Activated CD8-positive, alpha-beta memory T cell treated with anti-CD3 and anti-CD28 coated beads for 24 hours (primary cell): ENCODE results near the gene LMNA.
"Not testable (repeated sequence)": the region's sequence is repeated elsewhere in the genome, so short reads cannot be mapped to it uniquely, and the experiment has no call there.

Source experiments
- DNase-seq: peaks from one replicate; pipeline ENCODE4 v3.0.0-alpha.2; 2020

Gene LMNA

DNA sequence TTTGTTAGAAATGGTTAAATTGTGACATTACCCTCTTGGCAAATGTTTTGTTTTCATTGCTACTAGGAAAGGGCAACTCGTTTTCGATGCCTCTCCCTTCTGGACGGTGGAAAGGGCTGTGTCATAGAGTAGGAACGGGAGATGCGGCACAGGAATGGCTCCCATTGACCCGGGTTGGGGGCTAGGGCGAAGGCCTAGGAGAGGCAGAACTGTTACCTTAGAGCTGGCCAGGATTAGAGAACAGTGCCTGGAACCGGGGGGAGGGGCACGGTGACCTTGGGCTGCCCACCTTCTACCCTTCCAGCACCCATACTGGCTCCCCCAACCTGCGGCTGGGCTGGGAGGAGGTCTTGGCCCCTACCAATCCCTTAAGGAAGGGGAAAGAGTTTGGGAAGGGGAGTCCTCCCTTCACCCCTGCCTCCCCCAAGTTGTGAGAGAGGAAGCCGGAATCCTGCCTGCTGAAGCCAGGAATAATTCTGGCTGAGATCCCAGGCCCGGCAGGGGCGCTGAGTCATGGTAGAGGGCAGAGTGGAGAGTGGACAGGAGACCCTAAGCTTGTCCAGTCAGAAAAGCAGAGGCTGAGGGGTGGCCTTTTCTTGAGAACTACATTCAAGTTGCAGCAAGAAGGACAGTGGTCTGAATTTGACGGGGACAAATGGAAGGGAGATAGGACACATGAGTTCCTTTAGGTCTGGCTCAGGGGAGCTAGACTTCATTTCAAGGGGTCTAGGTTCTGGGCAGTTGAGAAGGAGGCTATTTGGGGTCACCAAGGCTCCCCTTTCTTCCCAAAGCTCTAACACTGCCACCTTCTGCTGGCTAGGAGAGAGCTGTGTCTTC, 8.2 kb downstream of the LMNA start:
- no peak for DNase-seq

DNA sequence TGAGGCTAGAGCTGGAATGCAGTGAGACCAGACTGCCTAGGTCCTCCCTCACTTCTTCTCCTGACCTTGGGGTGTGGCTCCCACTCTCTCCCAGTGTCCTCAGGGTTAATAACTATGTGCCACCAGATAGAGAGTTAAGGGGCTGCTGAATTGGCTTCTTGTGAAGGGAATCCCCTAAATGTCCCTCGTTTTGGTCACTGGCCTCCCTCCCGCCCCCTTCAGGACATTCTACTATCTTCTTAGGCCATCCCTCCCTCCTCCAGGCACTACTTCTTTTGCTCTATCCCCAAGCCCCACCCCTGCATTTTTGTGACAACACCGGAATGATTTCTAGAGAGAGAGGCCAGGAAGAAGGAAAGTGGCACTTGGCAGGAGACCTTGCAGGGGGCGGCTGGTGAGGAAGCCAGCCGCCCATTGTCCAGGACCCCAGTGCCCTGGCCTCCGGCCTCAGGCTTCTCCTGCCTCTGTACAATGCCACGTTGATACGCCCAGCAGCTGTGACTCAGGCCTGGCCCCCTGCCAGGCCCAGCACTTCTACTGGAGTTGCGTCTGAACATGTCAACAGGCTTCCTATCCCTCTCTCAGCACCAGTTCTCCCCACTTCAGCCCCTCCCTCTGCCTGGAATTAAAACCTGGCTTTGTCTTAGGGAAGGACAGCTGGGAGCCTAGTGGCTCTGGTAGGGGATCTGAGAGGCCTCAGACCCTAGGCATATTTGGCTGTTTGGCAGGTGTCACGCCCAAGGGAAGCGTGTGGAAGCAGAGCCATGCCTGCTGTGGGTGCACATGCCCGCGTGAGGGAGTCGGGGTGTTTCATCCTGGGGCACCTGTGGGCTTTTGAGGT, 9.1 kb downstream of the LMNA start:
- DNase-seq = peak; percentile 85

DNA sequence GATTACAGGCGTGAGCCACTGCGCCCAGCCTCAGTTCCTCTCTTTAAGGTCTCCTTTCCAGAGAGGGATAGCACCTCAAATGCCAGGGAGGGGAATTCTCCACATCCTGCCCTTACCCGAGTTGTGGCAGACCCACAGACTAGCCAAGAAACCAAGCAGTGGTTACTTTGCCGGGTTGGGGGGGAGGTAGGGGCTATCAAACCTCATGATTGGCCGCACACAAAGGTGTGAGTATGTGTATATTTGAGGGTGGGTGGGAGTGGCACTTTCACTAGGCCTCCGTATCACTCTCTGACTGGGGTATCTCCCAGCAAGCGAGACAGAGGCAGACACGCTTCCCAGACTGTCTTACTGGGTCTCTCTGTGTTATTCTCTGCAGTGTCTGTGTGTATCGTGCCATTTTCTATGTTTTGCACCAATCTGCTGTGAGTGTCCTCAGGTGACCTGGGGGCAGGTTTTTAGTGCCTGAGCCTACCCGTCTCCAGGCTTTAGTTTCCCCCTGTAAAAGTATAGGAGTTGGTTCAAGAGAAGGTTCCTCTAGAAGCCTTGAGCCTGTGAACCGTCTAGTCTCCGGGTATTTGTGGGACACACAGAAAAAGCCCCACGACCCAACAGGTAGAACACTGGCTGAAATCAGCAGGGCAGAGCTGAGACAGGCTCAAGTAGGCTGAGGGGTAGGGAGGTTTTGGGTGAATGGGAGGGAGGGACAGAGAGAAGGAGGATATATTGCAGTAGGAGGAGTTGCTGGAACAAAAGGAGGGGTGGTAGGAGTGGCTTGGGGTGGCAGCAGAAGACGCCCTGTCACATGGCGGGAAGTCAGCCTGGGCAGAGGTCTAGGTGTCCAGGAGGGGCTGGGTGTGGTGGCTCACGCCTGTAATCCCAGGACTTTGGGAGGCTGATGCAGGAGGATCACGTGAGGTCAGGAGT, 10.3 kb downstream of the LMNA start:
- DNase-seq = no peak

DNA sequence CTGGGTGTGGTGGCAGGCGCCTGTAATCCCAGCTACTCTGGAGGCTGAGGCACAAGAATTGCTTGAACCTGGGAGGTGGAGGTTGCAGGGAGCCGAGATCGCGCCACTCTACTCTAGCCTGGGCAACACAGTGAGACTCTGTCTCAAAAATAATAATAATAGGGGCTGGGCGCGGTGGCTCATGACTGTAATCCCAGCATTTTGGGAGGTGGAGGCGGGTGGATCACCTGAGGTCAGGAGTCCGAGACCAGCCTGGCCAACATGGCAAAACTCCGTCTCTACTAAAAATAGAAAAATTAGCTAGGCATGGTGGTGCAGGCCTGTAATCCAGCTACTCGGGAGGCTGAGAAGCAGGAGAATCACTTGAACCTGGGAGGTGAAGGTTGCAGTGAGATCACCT, 11.0 kb downstream of the LMNA start:
- not testable (repeated sequence) for DNase-seq

DNA sequence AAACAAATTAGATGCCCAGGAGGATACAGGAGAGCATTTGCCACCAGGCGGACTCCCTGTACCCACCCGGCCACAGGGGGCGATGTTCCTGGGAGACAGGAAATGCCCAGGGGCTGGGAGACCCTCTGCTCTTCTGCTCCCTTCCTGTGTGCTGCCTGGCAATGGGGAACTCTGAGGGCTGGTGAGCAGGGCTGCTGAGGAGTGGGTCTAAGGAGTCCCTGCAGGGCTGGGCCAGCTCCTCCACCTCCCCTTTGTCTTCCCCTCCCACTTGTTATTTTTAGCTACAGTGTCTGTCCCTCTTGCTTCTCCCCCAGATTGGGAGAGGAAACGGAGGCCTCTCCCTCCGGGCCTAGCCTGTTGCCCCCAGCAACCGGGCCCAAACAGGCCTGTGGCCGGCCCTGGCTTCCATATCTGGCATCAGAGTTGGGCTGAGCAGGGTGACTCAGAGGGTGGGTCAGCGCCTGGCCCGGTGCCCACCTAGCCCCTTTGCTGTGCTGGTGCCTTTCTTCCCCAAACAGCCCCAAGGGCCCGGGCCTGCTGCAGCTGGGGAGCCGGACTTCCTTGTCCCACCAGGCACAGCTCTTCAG, 11.6 kb downstream of the LMNA start:
- peak; percentile 80 for DNase-seq

DNA sequence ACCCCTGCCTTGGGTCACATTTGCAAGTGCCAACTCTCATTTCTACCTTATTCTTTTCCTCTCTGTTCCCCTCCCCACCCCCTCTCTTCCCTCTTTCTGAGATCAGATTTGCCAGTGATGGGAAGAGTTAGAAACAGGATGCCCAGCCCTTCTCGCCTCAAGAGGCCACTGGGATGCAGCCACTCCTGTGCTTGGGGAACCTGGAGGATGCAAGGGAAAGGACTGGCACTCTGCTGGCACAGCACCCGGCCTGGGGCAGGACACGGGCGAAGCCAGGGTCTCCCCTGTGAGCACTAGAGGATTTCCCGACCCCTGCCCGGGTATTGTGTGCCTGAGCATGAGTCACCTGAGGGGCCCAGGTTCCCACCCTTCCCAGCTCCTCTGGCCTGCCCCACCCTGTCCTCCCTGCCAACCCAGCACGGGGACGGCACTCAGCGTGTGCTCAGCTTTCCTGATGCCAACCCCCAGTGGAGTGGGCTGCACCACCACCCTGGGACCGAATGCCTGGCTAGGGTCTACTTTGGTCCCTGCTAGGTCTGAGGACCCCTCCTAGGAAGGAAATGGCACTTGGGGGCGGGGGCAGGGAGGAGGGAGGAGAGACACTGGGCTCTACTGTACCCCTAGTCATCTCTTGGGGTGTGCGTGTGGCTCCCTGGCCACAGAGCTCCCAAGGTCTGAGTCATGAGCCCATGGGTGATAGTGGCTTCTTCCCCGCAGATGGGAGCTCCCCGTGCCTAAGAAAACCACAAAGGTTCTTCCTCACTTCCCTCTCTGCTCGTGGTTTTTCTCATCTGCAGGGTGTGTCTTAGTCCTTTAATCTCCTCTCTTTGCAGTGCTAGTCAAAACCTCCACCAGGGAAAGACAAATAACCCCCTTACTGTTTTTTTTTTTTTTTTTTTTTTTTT, 12.4 kb downstream of the LMNA start:
- peak; percentile 89 for DNase-seq

DNA sequence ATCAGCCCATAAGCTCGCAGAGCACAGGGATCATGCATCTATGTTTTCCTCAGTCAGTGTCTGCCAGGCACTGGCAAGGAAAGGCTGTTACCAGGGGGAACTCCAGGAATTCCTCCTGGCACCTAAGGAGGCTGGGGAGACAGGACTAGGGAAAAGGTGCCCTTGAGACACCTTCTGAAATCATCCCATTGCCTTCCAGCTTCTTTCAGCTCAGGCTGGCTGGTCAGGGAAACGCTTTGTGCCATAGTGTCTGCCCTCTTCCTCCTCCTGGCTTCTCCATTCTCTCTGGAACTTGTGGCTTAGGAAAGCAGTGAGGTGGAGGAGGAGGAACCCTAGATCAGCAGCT, 13.8 kb downstream of the LMNA start:
- DNase-seq = no peak

DNA sequence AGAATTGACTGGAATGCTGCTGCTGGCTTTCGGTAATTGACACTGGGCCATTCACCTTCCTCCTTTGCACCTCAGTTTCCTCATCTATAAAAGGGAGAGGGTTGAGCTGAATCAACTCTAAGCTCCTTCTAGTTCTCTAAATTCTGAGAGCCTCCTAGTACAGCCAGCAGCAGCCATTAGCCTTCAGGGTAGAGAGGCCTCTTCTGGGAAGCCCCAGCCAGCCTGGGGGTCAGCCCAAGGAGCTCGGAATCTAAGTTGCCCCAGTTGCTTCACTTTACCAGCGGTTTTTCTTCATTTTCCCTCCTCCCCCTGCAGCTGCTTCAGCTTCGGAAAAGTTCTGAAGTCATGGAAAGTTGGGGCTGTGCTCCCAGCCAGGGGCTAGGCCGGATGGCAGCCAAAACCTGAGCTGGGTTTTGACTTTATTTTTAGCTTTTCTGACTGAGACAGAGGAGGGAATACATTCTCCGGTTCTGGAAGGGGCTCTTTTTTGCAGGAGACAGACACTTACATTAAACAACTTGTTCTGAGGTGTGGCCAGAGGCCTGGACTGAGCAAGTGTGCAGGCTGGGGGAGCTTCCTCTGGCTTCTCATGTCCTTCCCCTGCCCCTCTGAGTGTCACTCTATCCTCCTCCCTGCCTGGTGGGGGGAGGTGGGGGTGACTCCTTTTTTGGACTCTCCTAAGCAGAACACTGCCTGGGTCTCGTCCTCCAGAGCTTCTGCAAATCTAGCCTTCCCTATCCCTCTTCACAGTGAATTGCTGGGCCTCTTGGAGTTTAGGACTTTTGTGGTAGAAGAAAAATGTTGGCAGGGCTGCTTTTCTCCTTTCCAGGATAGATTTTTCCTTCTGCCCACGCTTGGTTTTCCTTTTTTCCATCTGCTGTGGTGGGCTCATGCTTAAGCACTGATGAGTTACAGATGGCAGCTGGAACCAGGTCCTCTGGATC, 14.4 kb downstream of the LMNA start:
- no peak for DNase-seq

DNA sequence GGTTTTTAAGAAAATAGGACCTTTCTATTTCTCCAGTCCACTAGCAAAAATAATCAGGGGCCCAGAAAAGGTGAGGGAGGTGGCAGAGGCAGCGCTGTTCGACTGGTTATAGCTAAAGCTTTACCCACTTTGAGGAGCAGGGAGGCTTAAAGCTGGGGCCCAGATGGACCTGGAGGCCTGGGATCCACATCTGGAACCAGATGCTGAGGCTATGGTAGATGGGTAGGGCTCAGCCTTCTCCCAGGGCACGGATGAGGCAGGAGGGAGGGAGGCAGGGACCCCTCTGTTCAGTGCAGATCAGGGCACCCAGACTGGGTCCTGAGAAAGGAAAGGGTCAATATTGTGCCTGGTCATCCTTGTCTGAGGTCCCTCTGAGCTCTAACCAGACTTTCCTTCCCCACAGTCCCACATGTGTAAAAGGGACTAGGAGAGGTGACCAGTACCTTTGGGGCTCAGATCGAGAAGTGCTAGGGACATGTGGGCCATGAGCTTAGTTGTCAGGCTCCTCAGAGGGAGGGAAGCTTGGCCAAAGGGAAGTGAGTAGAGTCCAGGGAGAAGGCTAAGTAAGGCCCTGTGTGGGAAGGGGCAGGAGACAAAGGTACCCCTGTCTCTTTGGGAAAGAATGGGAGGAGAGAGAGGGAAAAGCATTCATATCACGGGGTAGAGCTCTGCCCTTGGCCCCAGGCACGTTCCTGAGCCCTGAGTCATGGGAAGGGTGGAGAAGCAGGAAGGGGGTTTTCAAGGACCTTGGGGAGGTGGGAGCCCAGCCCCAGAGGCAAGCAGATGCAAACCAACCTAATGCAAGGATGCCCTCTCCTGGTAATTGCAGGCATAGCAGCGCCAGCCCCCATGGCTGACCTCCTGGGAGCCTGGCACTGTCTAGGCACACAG, 15.4 kb downstream of the LMNA start:
- DNase-seq = peak; percentile 95

DNA sequence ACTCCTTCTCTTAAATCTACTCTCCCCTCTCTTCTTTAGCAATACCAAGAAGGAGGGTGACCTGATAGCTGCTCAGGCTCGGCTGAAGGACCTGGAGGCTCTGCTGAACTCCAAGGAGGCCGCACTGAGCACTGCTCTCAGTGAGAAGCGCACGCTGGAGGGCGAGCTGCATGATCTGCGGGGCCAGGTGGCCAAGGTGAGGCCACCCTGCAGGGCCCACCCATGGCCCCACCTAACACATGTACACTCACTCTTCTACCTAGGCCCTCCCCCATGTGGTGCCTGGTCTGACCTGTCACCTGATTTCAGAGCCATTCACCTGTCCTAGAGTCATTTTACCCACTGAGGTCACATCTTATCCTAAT, 16.0 kb downstream of the LMNA start:
- DNase-seq = no peak

DNA sequence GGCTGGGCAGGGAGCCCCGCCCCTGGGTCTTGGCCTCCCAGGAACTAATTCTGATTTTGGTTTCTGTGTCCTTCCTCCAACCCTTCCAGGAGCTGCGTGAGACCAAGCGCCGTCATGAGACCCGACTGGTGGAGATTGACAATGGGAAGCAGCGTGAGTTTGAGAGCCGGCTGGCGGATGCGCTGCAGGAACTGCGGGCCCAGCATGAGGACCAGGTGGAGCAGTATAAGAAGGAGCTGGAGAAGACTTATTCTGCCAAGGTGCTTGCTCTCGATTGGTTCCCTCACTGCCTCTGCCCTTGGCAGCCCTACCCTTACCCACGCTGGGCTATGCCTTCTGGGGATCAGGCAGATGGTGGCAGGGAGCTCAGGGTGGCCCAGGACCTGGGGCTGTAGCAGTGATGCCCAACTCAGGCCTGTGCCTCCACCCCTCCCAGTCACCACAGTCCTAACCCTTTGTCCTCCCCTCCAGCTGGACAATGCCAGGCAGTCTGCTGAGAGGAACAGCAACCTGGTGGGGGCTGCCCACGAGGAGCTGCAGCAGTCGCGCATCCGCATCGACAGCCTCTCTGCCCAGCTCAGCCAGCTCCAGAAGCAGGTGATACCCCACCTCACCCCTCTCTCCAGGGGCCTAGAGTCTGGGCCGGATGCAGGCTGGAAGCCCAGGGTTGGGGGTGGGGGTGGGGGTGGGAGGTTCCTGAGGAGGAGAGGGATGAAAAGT, 20.4 kb downstream of the LMNA start:
- no peak for DNase-seq

DNA sequence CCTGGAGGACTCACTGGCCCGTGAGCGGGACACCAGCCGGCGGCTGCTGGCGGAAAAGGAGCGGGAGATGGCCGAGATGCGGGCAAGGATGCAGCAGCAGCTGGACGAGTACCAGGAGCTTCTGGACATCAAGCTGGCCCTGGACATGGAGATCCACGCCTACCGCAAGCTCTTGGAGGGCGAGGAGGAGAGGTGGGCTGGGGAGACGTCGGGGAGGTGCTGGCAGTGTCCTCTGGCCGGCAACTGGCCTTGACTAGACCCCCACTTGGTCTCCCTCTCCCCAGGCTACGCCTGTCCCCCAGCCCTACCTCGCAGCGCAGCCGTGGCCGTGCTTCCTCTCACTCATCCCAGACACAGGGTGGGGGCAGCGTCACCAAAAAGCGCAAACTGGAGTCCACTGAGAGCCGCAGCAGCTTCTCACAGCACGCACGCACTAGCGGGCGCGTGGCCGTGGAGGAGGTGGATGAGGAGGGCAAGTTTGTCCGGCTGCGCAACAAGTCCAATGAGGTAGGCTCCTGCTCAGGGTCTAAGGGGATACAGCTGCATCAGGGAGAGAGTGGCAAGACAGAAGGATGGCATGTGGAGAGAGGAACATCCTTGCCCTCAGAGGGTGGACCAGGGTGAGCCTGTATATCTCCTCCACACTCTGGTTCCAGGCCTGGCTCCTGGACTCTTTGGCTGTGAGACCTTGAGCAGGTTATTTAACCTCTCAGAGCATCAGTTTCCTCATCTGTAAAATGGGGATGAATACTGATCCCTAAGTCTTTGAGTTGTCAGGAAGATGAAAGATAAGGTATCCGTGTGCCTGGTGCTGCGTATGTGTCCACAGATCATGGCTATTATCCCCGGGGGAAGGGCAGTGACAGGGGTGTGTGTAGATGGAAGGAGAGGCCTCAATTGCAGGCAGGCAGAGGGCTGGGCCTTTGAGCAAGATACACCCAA, 21.7 kb downstream of the LMNA start:
- no peak for DNase-seq

DNA sequence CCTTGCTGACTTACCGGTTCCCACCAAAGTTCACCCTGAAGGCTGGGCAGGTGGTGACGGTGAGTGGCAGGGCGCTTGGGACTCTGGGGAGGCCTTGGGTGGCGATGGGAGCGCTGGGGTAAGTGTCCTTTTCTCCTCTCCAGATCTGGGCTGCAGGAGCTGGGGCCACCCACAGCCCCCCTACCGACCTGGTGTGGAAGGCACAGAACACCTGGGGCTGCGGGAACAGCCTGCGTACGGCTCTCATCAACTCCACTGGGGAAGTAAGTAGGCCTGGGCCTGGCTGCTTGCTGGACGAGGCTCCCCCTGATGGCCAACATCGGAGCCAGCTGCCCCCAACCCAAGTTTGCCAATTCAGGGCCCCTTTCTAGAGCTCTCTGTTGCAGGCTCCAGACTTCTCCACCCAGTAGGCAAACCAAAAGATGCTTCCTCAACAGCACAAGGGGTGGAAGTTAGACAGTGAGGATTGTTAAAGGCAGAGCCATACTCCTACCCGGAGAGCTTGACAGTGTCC, 22.5 kb downstream of the LMNA start:
- no peak for DNase-seq

DNA sequence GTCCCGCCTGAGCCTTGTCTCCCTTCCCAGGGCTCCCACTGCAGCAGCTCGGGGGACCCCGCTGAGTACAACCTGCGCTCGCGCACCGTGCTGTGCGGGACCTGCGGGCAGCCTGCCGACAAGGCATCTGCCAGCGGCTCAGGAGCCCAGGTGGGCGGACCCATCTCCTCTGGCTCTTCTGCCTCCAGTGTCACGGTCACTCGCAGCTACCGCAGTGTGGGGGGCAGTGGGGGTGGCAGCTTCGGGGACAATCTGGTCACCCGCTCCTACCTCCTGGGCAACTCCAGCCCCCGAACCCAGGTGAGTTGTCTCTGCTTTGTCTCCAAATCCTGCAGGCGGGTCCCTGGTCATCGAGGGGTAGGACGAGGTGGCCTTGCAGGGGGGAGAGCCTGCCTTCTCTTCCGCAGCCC, 24.0 kb downstream of the LMNA start:
- DNase-seq = no peak

DNA sequence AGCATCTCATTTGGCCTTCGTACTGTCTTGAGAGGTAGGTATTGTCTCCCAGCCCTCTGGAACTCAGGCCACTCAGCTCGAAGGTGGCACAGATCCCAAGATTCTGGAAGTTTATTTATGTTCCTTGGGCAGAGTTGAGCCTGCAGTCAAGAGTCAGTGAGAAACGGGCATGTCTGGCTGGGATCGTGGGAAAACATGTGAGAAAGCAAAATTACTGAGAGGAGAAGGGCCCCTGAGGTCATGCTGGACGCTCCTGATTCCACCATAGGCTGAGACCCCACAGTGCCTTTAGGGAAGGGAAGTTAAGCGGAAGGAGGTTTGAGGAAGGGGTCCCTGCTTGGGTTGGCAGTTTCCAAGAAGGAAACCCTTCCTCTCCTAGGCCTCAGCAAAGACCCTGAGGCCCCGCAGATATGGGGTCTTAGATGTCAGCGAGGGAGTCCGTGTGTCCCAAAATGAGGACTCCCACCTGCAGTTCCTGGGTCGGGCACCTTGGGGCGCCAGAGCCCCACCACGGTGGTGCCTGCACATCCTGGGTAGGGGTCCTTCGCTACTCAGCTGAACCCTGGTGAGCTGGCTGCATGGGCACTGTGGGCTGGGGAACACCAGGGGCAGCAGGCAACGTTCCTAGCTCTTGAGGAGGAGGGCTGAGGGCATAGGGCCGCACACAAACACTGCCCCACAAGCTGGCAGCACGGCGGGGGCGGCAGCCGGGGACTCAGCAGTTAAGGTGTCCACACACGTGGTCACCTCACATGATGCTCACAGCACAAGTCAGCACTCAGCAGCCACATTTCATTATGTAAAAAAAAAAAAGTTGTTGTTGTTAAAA, 26.6 kb downstream of the LMNA start:
- peak; percentile 78 for DNase-seq

DNA sequence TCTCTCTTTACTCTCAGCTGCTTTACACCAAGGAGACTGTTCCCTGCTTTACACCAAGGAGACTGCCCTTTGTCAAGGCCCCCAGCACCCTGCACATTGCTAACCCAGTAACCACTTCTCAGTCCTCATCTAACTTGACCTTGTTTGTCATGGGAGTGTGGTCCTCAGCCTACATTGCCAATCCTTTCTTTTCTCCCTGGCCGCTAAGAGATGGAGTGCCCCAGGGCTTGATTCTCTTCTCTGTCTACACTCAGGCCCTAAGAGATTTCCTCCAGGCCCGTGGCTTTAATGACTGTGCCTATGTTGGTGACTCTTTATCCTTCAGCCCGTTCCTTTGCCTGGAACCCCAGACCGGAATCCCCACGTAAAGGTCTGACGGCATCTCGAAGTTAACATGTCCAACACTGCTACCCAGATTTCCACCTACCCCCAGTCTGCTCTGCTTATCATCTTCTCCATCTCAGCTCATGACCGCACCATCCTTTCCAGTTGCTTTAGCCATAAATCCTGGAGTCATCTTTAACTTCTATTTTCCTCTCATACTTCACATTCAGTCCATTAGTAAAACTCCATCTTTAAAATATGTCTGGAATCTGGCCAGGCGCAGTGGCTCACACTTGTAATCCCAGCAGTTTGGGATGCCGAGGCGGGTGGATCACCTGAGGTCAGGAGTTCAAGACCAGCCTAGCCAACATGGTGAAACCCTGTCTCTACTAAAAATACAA, 29.4 kb downstream of the LMNA start:
- DNase-seq = no peak
